HepG2 (cell line): Measurements from ENCODE around the gene PLCG1. TPM values are rescaled to one million over a fixed set of nuclear protein-coding genes. Genes with fewer than 3 reads are reported as not detected.

Experiments used
- ARNT ChIP-seq: fragments of 450-650 bp; IDR thresholded peaks from 2 replicates; pipeline ENCODE4 v1.6.1; 2017
- DMAP1 ChIP-seq: IDR thresholded peaks from 2 replicates; pipeline ENCODE4 v1.6.1; 2016
- GATA4 ChIP-seq: sonication (generic); IDR thresholded peaks from 2 replicates; pipeline ENCODE4 v1.6.1; 2016; ENCODE audit warnings: antibody characterized with exemption, low read depth, borderline replicate concordance
- KIAA2018 ChIP-seq: sonication (generic); formaldehyde crosslinking; IDR thresholded peaks from 2 replicates; pipeline ENCODE4 v1.5.0; 2020; ENCODE audit warnings: mild to moderate bottlenecking, missing genetic modification reagents, borderline replicate concordance
- MBNL3 ChIP-seq: fragments of 250-450 bp; sonication (Bioruptor Pico); conservative IDR thresholded peaks from 2 replicates; pipeline ENCODE4 v1.8.0; 2022; ENCODE audit warnings: mild to moderate bottlenecking, inconsistent platforms
- NCOA5 ChIP-seq: sonication (generic); formaldehyde crosslinking; IDR thresholded peaks from 2 replicates; pipeline ENCODE4 v1.4.0; 2020; ENCODE audit warnings: missing genetic modification reagents
- NR1H2 ChIP-seq: sonication (generic); formaldehyde crosslinking; IDR thresholded peaks from 2 replicates; pipeline ENCODE4 v1.8.1; 2022; ENCODE audit warnings: low read depth, missing genetic modification reagents, borderline replicate concordance
- POLR2A ChIP-seq, 2 experiments: IDR thresholded peaks; 2 replicates each; pipeline ENCODE4 v1.6.1; 2011; ENCODE audit warnings: low read depth in 2 of 2, low read length in 2 of 2, mild to moderate bottlenecking in 1 of 2, moderate library complexity in 1 of 2; ENCODE audit not compliant: insufficient read depth in 1 of 2
- SRSF4 ChIP-seq: fragments of 200-400 bp; formaldehyde crosslinking; IDR thresholded peaks from one replicate; pipeline ENCODE4 v1.6.1; 2018; ENCODE audit warnings: mild to moderate bottlenecking, low read depth, low read length, moderate library complexity; ENCODE audit not compliant: poor library complexity, severe bottlenecking
- SUZ12 ChIP-seq: fragments of 150-350 bp; IDR thresholded peaks from 2 replicates; pipeline ENCODE4 v1.6.1; 2014; ENCODE audit warnings: low read depth, low read length
- XBP1 ChIP-seq: sonication (generic); formaldehyde crosslinking; IDR thresholded peaks from 2 replicates; pipeline ENCODE4 v1.5.0; 2020; ENCODE audit warnings: missing genetic modification reagents
- ZBTB21 ChIP-seq: sonication (generic); formaldehyde crosslinking; IDR thresholded peaks from 2 replicates; pipeline ENCODE4 v1.4.0; 2020; ENCODE audit warnings: missing genetic modification reagents
- ZNF296 ChIP-seq: sonication (generic); formaldehyde crosslinking; conservative IDR thresholded peaks from 2 replicates; pipeline ENCODE4 v1.5.0; 2020; ENCODE audit warnings: mild to moderate bottlenecking, missing genetic modification reagents
- ZNF367 ChIP-seq: sonication (generic); formaldehyde crosslinking; IDR thresholded peaks from 2 replicates; pipeline ENCODE4 v1.4.0; 2020; ENCODE audit warnings: missing genetic modification reagents, borderline replicate concordance
- ZNF44 ChIP-seq: sonication (generic); formaldehyde crosslinking; IDR thresholded peaks from 2 replicates; pipeline ENCODE4 v1.5.1; 2020; ENCODE audit warnings: mild to moderate bottlenecking, missing genetic modification reagents
- ZNF547 ChIP-seq: sonication (generic); formaldehyde crosslinking; IDR thresholded peaks from 2 replicates; pipeline ENCODE4 v1.5.1; 2020; ENCODE audit warnings: mild to moderate bottlenecking, missing genetic modification reagents
- polyA plus RNA-seq, 8 experiments: library from polyadenylated mRNA; depleted of rRNA in 3 of 8; stranded (reverse) in 7 of 8; unstranded in 1 of 8; fragments of >200 nt; fragmentation: Illumina TruSeq in 4 of 8; extraction: Trizol in 4 of 8; gene quantifications; 2 replicates each; pipeline versions ENCODE4 v1.2.1 to v1.2.3, GENCODE V29; 2011 to 2016; ENCODE audit warnings: low read depth in 4 of 8, missing spikeins in 1 of 8, mixed read lengths in 1 of 8; ENCODE audit not compliant: insufficient read depth in 1 of 8
- total RNA-seq, 5 experiments: library from RNA; depleted of rRNA; stranded (reverse); fragments of >200 nt; fragmentation: Illumina TruSeq; extraction: Trizol; gene quantifications; 2 replicates each; pipeline ENCODE4 v1.2.3, GENCODE V29; 2016; ENCODE audit warnings: low read depth in 1 of 5
- TF ChIP-seq, protein P1 (sequence below): sonication (generic); formaldehyde crosslinking; IDR thresholded peaks from 2 replicates; pipeline ENCODE4 v1.5.1; 2020; ENCODE audit warnings: missing genetic modification reagents, mild to moderate bottlenecking, borderline replicate concordance
- TF ChIP-seq, protein P2 (sequence below): sonication (generic); formaldehyde crosslinking; IDR thresholded peaks from 2 replicates; pipeline ENCODE4 v1.5.1; 2020; ENCODE audit warnings: mild to moderate bottlenecking, missing genetic modification reagents

The PLCG1 gene
- total and polyA plus RNA-seq, 2 of the 13 experiments (the other 11 are each of a cell fraction or from before 2014, with no cell fraction given): 85.3 to 158 TPM

DNA sequence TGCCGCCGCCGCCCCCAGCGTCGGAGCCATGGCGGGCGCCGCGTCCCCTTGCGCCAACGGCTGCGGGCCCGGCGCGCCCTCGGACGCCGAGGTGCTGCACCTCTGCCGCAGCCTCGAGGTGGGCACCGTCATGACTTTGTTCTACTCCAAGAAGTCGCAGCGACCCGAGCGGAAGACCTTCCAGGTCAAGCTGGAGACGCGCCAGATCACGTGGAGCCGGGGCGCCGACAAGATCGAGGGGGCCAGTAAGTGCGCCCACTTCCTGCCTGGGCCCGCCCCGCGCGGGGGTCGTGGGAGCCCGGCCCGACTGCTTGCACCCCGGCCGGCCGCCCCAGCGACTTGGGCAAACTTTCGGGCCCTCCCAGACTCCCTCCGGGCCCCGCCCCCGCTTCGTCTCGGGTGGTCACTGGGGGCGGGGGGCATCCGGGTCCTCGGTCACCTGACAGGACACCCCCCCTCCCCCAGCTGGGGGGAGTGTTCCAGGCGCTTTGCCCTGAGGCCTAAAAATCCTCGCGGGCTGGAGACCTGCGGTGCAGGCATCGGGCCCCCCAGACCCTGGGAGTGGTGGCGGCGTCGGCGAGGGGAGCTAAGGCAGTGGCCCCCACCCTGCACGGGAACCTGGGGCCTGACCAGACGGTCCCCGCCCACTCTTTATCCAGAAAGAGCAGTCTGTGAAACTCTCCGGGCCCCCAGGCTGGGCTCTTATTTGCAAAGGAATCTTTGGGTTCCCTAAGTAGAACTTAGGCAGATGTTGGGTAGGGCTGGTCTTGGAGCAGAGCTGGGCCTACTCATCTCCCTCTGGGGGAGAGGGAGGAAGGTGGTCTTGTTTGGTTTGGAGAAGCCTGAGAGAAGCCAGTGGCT lies 501 bp downstream of the PLCG1 start (continued):
- no peak for TF ChIP-seq KIAA2018 (CRISPR knock-in tag)
- TF ChIP-seq, protein P1, sequence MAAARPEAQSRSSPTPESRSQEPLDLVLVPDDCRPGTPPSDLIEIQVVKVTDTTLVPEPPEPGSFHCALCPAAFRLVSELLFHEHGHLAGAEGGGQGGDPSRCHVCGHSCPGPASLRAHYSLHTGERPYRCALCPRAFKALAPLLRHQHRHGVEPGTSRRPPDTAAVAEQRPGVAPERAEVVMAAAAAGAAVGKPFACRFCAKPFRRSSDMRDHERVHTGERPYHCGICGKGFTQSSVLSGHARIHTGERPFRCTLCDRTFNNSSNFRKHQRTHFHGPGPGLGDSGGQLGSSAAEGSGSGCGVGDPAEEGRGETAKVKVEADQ: no peak
- TF ChIP-seq POLR2A (IDR thresholded peaks at IDR 0.05; ENCODE audit: insufficient read depth in 1 of 2, low read depth in 2 of 2, low read length in 2 of 2): peak; percentile 25 to 55; a peak in 3 of 4 replicates
- peak; percentile 67; the same call in 1 of the 2 replicates for TF ChIP-seq DMAP1 (CRISPR knock-in tag)
- no peak for TF ChIP-seq ARNT
- peak; percentile 72; the same call in 1 of the 2 replicates for TF ChIP-seq NR1H2 (CRISPR knock-in tag)
- TF ChIP-seq GATA4: 0 out of 2 replicates have a peak, but pooled peaks have one; percentile 18
- no peak for TF ChIP-seq SUZ12
- no peak for TF ChIP-seq ZNF367 (CRISPR knock-in tag)
- TF ChIP-seq ZNF547 (CRISPR knock-in tag): peak; percentile 46; the same call in 1 of the 2 replicates
- TF ChIP-seq ZNF44 (CRISPR knock-in tag): peak; percentile 86; the same call in 1 of the 2 replicates
- TF ChIP-seq NCOA5: no peak
- no peak for TF ChIP-seq ZBTB21 (CRISPR knock-in tag)
- TF ChIP-seq XBP1: peak; percentile 30; the same call in 1 of the 2 replicates
- TF ChIP-seq MBNL3: no peak
- TF ChIP-seq, protein P2, sequence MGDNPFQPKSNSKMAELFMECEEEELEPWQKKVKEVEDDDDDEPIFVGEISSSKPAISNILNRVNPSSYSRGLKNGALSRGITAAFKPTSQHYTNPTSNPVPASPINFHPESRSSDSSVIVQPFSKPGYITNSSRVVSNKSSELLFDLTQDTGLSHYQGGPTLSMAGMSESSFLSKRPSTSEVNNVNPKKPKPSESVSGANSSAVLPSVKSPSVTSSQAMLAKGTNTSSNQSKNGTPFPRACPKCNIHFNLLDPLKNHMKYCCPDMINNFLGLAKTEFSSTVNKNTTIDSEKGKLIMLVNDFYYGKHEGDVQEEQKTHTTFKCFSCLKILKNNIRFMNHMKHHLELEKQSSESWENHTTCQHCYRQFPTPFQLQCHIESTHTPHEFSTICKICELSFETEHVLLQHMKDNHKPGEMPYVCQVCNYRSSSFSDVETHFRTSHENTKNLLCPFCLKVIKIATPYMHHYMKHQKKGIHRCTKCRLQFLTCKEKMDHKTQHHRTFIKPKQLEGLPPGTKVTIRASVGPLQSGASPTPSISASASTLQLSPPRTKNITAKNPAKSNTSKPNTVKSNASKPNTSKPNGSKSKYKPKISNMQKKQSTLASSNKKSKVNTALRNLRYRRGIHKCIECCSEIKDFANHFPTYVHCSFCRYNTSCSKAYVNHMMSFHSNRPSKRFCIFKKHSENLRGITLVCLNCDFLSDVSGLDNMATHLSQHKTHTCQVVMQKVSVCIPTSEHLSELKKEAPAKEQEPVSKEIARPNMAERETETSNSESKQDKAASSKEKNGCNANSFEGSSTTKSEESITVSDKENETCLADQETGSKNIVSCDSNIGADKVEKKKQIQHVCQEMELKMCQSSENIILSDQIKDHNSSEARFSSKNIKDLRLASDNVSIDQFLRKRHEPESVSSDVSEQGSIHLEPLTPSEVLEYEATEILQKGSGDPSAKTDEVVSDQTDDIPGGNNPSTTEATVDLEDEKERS: peak; percentile 59; the same call in 1 of the 2 replicates
- TF ChIP-seq SRSF4: no peak
- TF ChIP-seq ZNF296: no peak
